Stimulated activated CD4-positive, alpha-beta T cell treated with anti-CD3 and anti-CD28 coated beads, Interleukin-4, amount 100 ng/mL, for 4 hours (primary cell): ENCODE data around the gene TRIM16.
A peak's percentile ranks its signal among the peaks of the same experiment; 100 is the strongest.
"Not testable (repeated sequence)": the region's sequence is repeated elsewhere in the genome, so short reads cannot be mapped to it uniquely, and the experiment has no call there.

Experiments used
- DNase-seq, 2 experiments: peaks; one replicate each; pipeline ENCODE4 v3.0.0-alpha.2; 2020

Gene TRIM16

GRCh38 chr17:15657868-15658267, 26.2 kb downstream of the TRIM16 start:
- DNase-seq: no peak

- no peak for DNase-seq
Measured at GRCh38 chr17:15654886-15655561, 29.1 kb downstream of the TRIM16 start.

- not testable (repeated sequence) for DNase-seq
Measured at GRCh38 chr17:15654401-15654800, 29.7 kb downstream of the TRIM16 start.

GRCh38 chr17:15652960-15653359, 31.2 kb downstream of the TRIM16 start:
- no peak for DNase-seq

- DNase-seq: peak in 1 of 2 experiments; percentile 15
Measured at GRCh38 chr17:15651583-15652110, 32.5 kb downstream of the TRIM16 start.

GRCh38 chr17:15650741-15651582, 33.1 kb downstream of the TRIM16 start:
- no peak for DNase-seq

GRCh38 chr17:15649861-15650421, 34.2 kb downstream of the TRIM16 start:
- DNase-seq: no peak

GRCh38 chr17:15648386-15648785, 35.7 kb downstream of the TRIM16 start:
- DNase-seq: no peak

- not testable (repeated sequence) for DNase-seq
Measured at GRCh38 chr17:15645942-15646312, 38.2 kb downstream of the TRIM16 start.

GRCh38 chr17:15645099-15645941, 38.8 kb downstream of the TRIM16 start:
- DNase-seq: not testable (repeated sequence)

- not testable (repeated sequence) for DNase-seq
Measured at GRCh38 chr17:15642505-15643251, 41.4 kb downstream of the TRIM16 start.

- DNase-seq: not testable (repeated sequence)
Measured at GRCh38 chr17:15642014-15642413, 42.1 kb downstream of the TRIM16 start.

GRCh38 chr17:15630930-15631453, 53.1 kb downstream of the TRIM16 start:
- not testable (repeated sequence) for DNase-seq

- not testable (repeated sequence) for DNase-seq
Measured at GRCh38 chr17:15629991-15630390, 54.1 kb downstream of the TRIM16 start.

GRCh38 chr17:15623661-15624209, 60.4 kb downstream of the TRIM16 start:
- not testable (repeated sequence) for DNase-seq

GRCh38 chr17:15623255-15623654, 60.9 kb downstream of the TRIM16 start:
- not testable (repeated sequence) for DNase-seq

GRCh38 chr17:15622124-15622523, 62.0 kb downstream of the TRIM16 start:
- DNase-seq: not testable (repeated sequence)

GRCh38 chr17:15619331-15620058, 64.6 kb downstream of the TRIM16 start, which contains the start of gene FBXW10B:
Gene FBXW10B, minus strand, starts transcription at chr17:15619704. Its CDS starts 192 bp downstream, at chr17:15619512.
- not testable (repeated sequence) for DNase-seq

- DNase-seq: not testable (repeated sequence)
Measured at GRCh38 chr17:15616828-15617227, 67.3 kb downstream of the TRIM16 start.

GRCh38 chr17:15615850-15616249, 68.3 kb downstream of the TRIM16 start:
- DNase-seq: not testable (repeated sequence)
